ENCODE data around the gene PDE9A. TPM values are rescaled to one million over a fixed set of nuclear protein-coding genes. Genes with fewer than 3 reads are reported as not detected.

Gene PDE9A
- total RNA-seq, 4 donors from 2014 or later, result 29.2 to 68.4 (median 40.4) TPM

- Histone ChIP-seq H3K36me3 (peaks cover 7 to 44% (median 24%) of the 10 kb centered on the region in 4 donors), H3K27me3 (no peaks in the 10 kb centered on the region), H3K9me3 (no peaks in the 10 kb centered on the region), H3K4me3 (no peak overlapping the region), H3K27ac (replicated peaks in 1 of 4) (no peak overlapping the region), H3K4me1 (peaks cover 0 to 15% (median 10%) of the 10 kb centered on the region in 4 donors)
- intact Hi-C loops (cut with DNase I), result no loop called here
- no peak for DNase-seq (ENCODE audit: extremely low spot score)
- WGBS, result 97% methylated on average over 41 of the region's 41 CpGs
- TF ChIP-seq EP300 (IDR thresholded peaks at IDR 0.05) (no peak), POLR2AphosphoS5 (IDR thresholded peaks at IDR 0.05) (no peak), POLR2A (IDR thresholded peaks at IDR 0.05; ENCODE audit: low read depth) (no peak)
Observed at GRCh38 chr21:42685954-42686500, 32.6 kb downstream of the PDE9A start.

- no peak for TF ChIP-seq CTCF (IDR thresholded peaks at IDR 0.05)
- no peak for TF ChIP-seq POLR2A (IDR thresholded peaks at IDR 0.05; ENCODE audit: low read depth)
- TF ChIP-seq EP300 (IDR thresholded peaks at IDR 0.05), result no peak
- TF ChIP-seq POLR2AphosphoS5 (IDR thresholded peaks at IDR 0.05), result no peak
- no peak overlapping the region for H3K4me3 ChIP-seq
- 96% methylated on average over 18 of the region's 18 CpGs for WGBS
- H3K27ac ChIP-seq (replicated peaks in 1 of 4), result no peak overlapping the region
- no peaks in the 10 kb centered on the region for H3K9me3 ChIP-seq
- no peaks in the 10 kb centered on the region for H3K27me3 ChIP-seq
- H3K36me3 ChIP-seq, result peaks cover 7 to 53% (median 32%) of the 10 kb centered on the region in 4 donors
- peaks cover 0 to 15% (median 10%) of the 10 kb centered on the region in 4 donors for H3K4me1 ChIP-seq
- intact Hi-C loops (cut with DNase I), result no loop called here
- DNase-seq (ENCODE audit: extremely low spot score), result no peak
Observed at GRCh38 chr21:42687796-42688195, 34.4 kb downstream of the PDE9A start.

DNA sequence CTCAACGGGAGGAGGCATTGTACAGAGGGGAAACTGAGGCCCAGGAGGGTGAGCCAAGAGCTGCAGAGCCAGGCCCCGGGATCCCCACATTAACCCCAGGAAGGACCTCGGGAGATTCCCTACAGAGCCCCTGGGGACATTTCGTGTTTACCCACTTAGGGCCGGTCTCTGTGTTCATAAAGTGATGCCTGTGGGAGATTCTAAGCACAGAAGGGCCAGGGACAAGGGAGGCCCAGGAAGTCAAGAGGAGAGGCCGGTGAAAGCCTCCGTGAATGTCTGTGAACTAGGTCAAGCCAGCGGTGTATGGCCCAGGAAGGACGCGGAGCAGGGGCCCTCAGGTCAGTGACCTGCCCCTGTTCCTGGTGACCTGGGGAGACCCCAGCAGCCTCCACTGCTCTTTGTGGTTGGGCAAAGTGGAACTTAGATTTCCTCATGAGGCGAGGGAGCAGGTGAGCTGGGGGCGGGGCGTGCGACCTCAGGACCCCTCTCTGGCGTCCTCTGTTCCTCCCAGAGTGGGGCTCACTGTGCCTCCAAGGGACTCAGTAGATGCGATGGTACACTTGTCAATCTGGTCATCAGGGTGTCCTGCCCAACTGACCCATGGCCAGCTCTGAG is 34.9 kb downstream of the PDE9A start:
- 90% methylated on average over 16 of the region's 16 CpGs for WGBS

DNA sequence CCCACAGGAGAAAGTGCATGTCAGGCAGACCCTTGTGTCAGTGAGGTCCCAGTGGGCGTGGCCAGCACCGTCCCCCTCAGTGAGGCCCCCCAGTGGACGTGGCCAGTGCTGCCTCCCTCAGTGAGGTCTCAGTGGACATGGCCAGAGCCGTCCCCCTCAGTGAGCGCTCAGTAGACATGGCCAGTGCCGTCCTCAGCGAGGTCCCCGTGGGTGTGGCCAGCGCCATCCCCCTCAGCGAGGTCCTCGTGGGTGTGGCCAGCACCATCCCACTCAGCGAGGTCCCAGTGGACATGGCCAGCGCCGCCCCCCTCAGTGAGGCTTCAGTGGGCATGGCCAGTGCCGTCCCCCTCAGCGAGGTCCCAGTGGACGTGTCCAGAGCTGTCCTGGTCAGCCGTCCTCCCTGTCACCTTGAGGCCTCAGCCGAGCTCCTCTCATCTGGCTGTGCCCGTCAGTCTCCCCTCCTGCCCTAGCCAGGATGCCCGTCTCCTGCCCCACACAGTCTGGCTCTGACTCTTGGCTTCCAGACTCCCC is 35.5 kb downstream of the PDE9A start:
- Histone ChIP-seq H3K4me3 (no peak overlapping the region), H3K27ac (replicated peaks in 1 of 4) (no peak overlapping the region), H3K4me1 (peaks cover 0 to 13% (median 9%) of the 10 kb centered on the region in 4 donors), H3K27me3 (no peaks in the 10 kb centered on the region), H3K9me3 (no peaks in the 10 kb centered on the region), H3K36me3 (peaks cover 7 to 54% (median 33%) of the 10 kb centered on the region in 4 donors)
- no peak for DNase-seq (ENCODE audit: extremely low spot score)
- WGBS, result 94% methylated on average over 5 of the region's 21 CpGs
- TF ChIP-seq POLR2AphosphoS5 (IDR thresholded peaks at IDR 0.05) (no peak), CTCF (IDR thresholded peaks at IDR 0.05) (no peak), EP300 (IDR thresholded peaks at IDR 0.05) (no peak), POLR2A (IDR thresholded peaks at IDR 0.05; ENCODE audit: low read depth) (no peak)
- intact Hi-C loops (cut with DNase I), result no loop called here

More for the DNA sequence above, 34.9 kb downstream of the PDE9A start:
- Histone ChIP-seq H3K4me1 (peaks cover 0 to 15% (median 10%) of the 10 kb centered on the region in 4 donors), H3K9me3 (no peaks in the 10 kb centered on the region), H3K36me3 (peaks cover 7 to 54% (median 33%) of the 10 kb centered on the region in 4 donors), H3K27ac (replicated peaks in 1 of 4) (no peak overlapping the region), H3K4me3 (no peak overlapping the region), H3K27me3 (no peaks in the 10 kb centered on the region)
- TF ChIP-seq CTCF (IDR thresholded peaks at IDR 0.05) (no peak), EP300 (IDR thresholded peaks at IDR 0.05) (no peak), POLR2AphosphoS5 (IDR thresholded peaks at IDR 0.05) (no peak), POLR2A (IDR thresholded peaks at IDR 0.05; ENCODE audit: low read depth) (no peak)
- intact Hi-C loops (cut with DNase I), result no loop called here
- no peak for DNase-seq (ENCODE audit: extremely low spot score)

- Histone ChIP-seq H3K4me3 (no peak overlapping the region), H3K27me3 (no peaks in the 10 kb centered on the region), H3K4me1 (peaks cover 4 to 11% (median 7%) of the 10 kb centered on the region in 4 donors), H3K9me3 (no peaks in the 10 kb centered on the region), H3K27ac (replicated peaks in 1 of 4) (no peak overlapping the region), H3K36me3 (peaks cover 7 to 57% (median 33%) of the 10 kb centered on the region in 4 donors)
- WGBS, result 83% methylated on average over 6 of the region's 6 CpGs
- intact Hi-C loops (cut with DNase I), result no loop called here
- DNase-seq (ENCODE audit: extremely low spot score), result no peak
- no peak for TF ChIP-seq POLR2AphosphoS5 (IDR thresholded peaks at IDR 0.05)
- no peak for TF ChIP-seq EP300 (IDR thresholded peaks at IDR 0.05)
- no peak for TF ChIP-seq CTCF (IDR thresholded peaks at IDR 0.05)
- TF ChIP-seq POLR2A (IDR thresholded peaks at IDR 0.05; ENCODE audit: low read depth), result no peak
Observed at GRCh38 chr21:42690586-42690985, 37.2 kb downstream of the PDE9A start.

Measured in esophagus muscularis mucosa (tissue), 4 donors.